ENCODE results near the gene ELOVL6.
"Not testable (repeated sequence)": the region's sequence is repeated elsewhere in the genome, so short reads cannot be mapped to it uniquely, and the experiment has no call there.

Gene ELOVL6, protein sequence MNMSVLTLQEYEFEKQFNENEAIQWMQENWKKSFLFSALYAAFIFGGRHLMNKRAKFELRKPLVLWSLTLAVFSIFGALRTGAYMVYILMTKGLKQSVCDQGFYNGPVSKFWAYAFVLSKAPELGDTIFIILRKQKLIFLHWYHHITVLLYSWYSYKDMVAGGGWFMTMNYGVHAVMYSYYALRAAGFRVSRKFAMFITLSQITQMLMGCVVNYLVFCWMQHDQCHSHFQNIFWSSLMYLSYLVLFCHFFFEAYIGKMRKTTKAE

DNA sequence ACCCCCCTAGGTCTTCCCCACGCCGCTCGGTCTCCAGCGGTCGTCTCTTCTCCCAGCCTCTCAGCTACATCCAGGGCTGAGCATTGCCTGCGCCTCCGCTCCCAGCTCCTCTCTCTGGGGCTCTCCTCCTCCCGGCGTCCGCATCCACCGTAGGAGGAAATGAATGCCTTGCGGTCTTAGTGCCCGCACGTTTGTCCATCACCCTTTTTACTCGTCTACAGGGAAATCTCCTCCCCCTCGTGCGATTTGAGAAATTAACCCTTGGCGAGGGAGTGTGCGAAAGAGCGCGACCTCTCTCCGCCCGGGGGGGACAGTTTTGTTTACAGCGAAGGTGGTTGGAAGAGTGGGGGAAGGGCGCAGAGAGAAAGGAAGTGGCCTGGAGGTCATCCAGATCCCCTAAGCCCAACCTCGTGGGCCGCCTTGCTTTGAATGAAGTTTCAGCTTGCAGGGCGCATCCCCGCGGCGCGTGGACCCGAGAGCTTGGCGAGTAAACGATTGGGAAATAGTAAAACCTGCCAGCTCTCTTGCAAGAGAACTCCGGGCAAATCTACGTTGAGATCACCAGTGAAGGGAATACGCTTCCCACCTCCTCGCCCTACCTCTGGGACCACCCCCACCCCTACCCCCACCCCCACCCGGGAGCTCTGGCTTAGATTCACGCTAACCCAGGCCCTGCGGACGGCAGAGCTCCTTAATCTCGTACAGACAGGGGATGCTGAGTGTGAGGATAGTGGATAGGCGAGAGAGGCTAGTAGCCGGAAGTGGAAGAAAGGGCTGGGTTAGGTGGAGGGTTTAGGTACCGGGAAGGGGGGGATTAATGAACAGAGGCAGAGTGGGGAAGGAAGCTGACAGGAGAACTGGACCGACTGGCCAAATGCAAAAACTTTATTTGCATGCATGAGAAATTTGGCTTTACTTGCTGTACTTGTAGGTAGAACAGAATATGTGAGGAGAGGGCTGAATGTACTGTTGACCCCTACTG is at the start of gene ELOVL6:
Gene ELOVL6, minus strand, starts transcription at position 181 of the 982 bp plus-strand sequence. CDS start 280 bp downstream, outside the sequence.
- peak; percentile 10 to 19 for DNase-seq (ENCODE audit: low read depth in 2 of 2)

DNA sequence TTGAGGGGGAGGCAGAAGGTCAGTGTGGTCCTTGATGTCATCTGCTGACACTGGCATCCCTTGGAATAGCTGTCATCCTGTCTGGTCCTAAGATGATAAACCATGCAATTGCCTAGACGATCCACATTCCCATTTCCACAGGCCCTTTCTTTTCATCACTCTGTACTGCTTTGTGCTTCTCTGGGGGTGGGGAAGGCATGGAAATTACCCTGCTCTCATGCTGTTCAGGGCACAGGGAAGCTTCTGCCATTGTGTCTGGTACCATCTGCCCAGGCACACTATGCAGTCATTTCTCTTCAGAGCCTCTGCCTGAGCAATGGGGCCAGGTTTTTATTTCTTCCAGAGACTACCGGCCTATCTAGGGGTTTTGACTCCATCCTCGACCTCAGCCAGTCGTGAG is 49.7 kb upstream of the ELOVL6 start:
- DNase-seq (ENCODE audit: low read depth in 2 of 2), result no peak

DNA sequence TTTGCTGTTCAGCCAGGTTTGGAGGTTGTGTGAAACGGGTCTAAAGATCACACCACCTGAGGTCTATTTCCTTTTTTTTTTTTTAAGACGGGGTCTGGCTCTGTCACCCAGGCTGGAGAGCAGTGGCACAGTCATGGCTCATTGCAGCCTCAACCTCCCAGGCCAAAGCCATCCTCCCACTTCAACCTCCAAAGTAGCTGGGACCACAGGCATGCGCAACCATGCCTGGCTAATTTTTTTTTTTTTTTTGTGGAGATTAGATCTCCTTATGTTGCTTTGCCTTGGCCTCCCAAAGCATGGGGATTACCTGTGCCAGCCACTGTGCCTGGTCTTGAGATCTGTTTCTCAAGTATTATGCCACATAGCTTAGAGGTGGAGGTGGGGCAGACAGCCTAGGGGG is 49.2 kb upstream of the ELOVL6 start:
- no peak for DNase-seq (ENCODE audit: low read depth in 2 of 2)

DNA sequence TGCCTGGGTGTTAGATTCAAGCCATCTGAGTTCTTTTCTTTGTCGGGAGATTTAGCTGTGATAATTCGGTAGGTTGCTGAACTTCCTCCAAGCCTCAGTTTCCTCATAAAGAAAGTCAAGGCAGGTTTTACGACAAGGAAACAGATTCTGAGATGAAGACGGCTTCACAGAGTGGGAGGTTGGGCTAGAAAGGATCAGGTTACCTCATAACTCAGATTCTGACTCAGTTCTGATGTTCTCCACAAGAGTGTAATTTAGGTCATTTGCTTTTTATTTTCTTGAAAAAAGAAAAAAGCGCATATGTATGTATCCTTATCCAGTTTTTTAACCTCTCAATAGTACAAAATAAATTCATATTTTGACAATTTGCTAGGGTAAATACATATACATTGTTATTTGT is 47.2 kb upstream of the ELOVL6 start:
- no peak for DNase-seq (ENCODE audit: low read depth in 2 of 2)

DNA sequence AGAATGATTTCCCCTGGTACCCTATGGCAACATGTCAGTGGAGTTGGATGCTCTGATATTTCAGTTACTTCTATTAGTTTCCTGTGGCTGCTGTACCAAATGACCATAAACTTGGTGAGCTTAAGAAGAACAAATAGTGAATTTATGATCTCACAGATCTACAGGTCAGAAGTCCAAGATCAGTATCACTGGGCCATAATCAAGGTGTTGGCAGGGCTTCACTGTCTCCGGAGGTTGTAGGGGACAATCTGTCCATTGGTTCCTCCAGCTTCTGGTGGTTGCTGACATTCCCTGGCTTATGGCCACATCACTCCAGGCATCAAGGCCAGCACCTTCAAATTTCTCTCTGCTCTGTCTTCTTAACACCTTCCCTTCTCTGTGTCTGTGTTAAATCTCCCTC is 37.9 kb upstream of the ELOVL6 start:
- no peak for DNase-seq (ENCODE audit: low read depth in 2 of 2)

DNA sequence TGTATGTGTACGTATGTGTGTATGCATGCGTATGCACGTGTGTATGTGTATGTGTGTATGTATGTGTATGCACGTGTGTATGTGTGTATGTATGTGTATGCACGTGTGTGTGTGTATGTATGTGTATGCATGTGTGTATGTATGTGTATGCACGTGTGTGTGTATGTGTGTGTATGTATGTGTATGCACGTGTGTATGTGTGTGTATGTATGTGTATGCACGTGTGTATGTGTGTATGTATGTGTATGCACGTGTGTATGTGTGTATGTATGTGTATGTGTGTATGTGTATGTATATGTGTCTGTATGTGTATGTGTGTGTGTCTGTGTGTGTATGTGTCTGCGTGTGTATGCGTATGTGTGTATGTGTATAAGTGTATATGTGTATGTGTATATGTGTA is 35.2 kb upstream of the ELOVL6 start:
- not testable (repeated sequence) for DNase-seq (ENCODE audit: low read depth in 2 of 2)

DNA sequence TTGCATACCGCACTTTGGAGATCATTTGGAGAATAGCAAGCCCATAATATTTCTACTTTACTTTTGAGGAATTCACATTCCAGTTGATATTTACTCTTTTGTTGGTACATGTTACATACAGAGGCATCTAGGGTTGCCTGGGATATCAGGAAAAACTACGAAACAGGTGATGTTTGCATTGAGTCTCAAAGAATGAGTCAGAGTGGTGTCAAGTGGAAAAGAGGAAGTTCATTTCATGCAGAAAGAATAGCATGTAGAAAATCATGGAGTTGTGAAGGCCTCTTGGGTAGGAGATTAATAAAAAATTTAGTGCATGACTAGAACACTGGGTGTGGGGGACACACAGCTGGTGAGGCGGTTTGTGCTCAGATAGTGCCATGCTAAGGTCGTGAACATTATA is 33.5 kb upstream of the ELOVL6 start:
- DNase-seq (ENCODE audit: low read depth in 2 of 2), result no peak

DNA sequence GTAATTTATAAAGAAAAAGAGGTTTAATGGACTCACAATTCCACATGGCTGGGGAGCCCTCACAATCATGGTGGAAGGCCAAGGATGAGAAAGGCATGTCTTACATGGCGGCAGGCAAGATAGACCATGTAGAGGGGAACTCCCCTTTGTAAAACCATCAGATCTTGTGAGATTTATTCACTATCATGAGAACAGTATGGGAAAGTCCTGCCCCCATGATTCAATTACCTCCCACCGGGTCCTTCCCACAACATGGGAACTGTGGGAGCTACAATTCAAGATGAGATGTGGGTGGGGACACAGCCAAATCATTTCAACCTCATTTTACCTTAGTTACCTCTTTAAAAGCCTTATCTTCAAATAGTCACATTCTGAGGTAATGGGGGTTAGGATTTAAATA is 30.9 kb upstream of the ELOVL6 start:
- DNase-seq (ENCODE audit: low read depth in 2 of 2), result no peak

DNA sequence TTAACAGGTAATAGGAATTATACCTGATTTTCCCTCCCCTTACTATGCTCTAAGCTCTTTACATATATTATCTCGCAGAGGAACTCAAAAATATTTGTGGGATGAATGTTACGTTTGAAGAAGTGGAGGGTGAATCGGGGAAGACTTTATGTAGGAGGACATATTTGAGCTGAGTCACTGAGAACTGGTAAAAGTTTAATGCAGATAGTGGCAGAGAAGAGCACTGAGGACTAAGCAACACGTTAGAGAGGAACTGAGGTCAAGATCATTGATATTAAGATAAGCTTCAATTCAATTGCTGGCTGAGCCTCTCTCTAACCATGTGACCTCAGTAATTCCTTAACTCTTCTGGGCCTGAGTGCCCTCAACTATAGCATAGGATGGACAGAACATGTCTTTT is 26.4 kb upstream of the ELOVL6 start:
- no peak for DNase-seq (ENCODE audit: low read depth in 2 of 2)

DNA sequence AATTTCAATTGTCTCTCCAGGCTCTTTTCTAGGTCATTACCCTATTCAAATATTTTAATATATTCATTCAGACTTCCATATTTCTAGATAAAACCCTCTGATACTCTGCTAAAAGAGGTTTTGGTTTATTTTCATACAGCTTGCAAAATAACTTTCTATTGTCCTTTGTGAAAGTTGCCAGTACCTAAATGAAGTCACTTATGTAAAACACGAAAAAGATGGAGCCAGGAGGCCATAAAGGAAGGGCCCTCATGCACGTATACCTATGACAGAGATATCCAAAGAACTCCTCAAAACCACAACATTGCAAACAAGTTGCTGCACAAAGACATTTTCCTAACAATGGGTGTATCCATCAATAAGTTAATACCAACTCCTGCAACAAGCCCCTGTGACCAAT is 25.7 kb upstream of the ELOVL6 start:
- DNase-seq (ENCODE audit: low read depth in 2 of 2), result no peak

DNA sequence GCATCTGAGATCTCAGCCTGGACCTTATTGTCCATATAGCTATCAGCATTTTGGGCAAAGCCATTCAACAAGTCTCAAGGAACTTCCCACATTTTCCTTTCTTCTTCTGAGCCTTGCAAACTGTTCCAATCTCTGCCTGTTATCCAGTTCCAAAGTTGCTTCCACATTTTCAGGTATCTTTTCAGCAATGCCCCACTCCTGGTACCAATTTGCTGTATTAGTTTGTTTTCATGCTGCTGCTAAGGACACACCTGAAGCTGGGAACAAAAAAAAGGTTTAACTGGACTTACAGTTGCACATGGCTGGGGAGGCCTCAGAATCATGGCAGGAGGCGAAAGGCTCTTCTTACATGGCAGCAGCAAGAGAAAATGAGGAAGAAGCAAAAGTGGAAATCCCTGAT is 20.5 kb upstream of the ELOVL6 start:
- not testable (repeated sequence) for DNase-seq (ENCODE audit: low read depth in 2 of 2)

DNA sequence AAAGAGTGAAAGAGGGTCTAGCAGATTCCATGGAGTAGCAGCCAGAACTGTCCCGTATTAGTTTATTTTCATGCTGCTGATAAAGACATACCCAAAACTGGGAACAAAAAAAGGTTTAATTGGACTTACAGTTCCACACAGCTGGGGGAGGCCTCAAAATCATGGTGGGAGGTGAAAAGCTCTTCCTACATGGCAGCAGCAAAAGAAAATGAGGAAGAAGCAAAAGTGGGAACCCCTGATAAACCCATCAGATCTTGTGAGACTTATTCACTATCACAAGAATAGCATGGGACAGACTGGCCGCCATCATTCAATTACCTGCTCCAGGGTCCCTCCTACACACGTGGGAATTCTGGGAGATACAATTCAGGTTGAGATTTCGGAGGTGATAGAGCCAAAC is 18.8 kb upstream of the ELOVL6 start:
- DNase-seq (ENCODE audit: low read depth in 2 of 2), result not testable (repeated sequence)

DNA sequence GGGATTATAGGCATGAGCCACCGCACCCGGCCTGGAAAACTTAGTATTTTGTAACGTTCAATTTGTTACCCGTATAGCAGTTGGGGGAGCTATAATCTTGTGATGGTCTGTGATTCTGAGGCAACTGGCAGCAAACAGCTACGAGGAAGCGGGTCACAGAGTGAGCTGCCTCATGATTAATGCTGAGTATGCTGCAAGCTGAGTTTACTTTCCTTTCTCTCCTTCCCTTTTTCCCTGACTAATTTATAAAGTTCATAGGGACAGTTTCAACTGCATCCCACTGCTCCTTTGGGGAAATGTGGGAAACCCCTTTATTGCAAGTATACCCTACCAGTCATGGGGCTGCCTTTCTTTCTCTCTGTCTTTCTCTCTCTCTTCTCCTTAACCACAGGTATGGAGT is 17.7 kb upstream of the ELOVL6 start:
- DNase-seq (ENCODE audit: low read depth in 2 of 2), result no peak

DNA sequence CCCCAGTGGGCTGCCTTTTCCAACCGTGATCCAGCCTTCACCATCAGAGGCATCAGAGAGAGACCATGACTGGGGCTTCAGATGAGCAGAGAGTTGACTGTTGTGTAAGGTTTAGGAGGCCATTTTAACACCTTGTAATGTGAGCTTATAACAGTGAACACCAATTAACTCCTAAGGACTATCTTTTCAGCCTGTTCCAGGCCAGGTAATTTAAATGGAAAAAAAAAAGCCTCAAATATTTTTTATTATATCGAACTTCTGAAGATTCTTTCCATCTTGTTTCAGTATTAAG is 13.3 kb upstream of the ELOVL6 start:
- no peak for DNase-seq (ENCODE audit: low read depth in 2 of 2)

DNA sequence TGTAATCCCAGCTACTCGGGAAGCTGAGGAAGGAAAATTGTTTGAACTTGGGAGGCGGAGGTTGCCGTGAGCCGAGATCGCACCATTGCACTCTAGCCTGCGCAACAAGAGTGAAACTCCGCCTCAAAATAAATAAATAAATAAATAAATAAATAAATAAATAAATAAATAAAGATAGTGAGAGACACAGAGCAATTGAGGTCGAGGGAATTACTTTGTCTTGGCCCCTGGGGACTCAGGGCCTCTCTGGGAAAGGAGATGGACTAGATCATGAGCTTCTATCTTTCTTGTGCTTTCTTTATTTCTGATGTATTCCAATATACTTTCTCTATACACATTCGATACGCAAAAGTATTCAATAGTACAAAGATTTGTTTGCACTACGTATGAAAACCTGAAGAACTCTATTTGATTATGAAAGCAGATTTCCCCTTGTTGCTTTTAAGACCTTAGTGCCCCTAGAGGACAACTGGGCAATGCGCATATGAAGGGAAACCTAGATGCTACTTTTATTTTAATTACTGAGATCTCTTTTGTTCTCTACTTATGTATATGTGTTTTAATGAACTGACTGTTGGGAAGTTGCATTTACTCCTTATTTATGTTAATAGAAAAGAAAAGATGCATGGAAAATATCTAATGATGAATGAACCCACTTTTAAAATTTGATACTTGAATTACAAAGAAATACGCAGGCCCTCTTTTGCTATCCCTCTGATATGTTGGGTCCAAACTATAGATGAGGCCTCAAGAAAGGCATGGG is 12.8 kb upstream of the ELOVL6 start:
- no peak for DNase-seq (ENCODE audit: low read depth in 2 of 2)

DNA sequence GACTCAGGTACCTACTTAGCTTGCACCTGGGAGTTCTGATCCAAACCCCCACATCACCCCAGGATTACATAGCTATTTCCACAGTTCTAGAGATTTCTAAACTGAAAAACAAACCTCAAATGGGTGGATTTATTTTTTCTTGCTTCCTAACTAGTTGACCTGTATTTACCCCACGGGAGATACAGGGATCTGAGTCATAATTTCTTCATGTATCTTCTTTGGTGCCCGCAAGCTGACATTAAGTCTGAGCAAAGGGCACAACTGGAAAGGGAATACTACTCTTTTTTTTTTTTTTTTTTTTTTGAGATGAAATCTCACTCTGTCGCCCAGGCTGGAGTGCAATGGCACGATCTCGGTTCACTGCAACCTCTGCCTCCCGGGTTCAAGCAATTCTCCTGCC is 10.0 kb upstream of the ELOVL6 start:
- DNase-seq (ENCODE audit: low read depth in 2 of 2), result no peak

DNA sequence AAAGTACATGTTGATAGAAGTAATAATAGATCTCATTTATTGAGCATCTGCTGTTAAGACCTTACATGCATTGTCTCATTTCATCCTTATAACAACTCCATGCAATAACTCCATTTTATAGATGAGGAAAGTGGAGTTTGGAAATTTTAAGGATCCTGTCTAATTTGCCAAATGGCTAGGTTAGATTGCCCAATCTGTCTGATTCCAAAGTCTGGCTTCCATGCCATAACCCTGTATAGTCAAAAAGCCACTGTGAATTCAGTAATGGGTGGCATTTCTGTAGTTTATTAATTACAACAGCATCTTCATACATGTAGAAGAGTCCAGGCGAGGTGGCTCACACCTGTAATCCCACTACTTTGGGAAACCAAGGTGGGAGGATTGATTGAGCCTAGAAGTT is 8.8 kb upstream of the ELOVL6 start:
- DNase-seq (ENCODE audit: low read depth in 2 of 2), result no peak

DNA sequence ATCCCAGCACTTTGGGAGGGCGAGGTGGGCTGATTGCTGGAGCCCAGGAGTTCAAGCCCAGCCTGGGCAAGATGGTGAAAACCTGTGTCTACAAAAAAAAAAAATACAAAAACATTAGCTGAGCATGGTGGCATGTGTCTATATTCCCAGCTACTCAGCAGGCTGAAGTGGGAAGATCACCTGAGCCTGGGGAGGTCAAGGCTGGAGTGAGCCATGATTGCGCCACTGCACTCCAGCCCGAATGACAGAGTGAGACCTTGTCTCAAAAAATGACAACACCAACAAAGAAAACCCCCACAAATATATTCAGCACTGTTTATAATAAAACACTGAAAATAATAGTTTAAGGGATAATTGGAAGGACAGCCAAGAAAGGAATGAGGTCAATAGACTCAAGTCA is 3.6 kb upstream of the ELOVL6 start:
- DNase-seq (ENCODE audit: low read depth in 2 of 2), result no peak

DNA sequence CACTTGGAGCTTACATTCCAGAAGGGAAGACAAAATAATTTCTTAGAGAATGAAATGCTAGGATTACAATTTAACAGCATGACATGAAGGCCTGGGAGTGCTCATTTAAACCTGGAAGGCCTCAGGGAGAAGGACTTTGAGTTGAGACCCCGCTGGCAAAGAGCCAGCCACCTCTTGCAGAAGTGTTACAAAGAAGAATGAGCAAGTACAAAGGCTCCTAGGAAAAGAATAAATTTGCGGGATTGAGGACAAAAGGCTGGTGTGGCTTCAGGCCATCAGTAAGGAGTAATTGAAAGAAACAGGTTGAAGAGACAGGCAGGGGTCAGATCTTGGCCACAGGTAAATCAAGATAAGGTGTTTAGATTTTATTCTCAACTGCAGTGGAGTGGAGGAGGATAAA is 3.1 kb upstream of the ELOVL6 start:
- no peak for DNase-seq (ENCODE audit: low read depth in 2 of 2)

DNA sequence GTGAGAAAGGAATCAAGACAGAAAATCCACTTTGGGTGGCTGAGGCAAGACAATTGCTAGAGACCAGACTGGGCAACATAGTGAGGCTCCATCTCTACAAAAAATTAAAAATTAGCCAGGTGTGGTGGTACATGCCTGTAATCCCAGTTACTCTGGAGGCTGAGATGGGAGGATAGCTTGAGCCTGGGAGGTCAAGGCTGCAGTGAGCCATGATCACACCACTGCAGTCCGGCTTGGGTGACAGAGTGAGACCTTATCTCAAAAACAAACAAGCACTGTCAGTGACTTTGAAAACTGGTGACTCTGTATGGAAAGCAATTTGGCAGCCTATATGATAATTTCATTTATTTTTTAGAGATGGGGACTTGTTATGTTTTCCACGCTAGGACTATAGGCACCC is 2.3 kb upstream of the ELOVL6 start:
- no peak for DNase-seq (ENCODE audit: low read depth in 2 of 2)

DNA sequence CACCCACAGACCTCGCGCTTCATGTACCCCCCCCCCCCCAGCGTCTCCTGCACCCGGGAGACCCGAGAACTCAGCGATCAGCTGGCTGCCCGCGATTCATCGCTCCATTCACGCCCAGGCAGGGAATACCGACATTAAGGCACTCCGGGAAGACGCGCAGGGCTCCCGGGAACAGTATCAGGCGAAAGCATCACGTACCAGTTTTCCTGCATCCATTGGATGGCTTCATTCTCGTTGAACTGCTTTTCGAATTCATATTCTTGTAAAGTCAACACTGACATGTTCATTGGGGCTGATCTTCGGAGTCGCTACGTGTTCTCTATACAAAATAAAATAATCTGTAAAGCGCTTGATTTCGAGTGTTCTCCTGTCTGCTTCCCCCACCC is 373 bp downstream of the ELOVL6 start:
- DNase-seq (ENCODE audit: low read depth in 2 of 2), result no peak

DNA sequence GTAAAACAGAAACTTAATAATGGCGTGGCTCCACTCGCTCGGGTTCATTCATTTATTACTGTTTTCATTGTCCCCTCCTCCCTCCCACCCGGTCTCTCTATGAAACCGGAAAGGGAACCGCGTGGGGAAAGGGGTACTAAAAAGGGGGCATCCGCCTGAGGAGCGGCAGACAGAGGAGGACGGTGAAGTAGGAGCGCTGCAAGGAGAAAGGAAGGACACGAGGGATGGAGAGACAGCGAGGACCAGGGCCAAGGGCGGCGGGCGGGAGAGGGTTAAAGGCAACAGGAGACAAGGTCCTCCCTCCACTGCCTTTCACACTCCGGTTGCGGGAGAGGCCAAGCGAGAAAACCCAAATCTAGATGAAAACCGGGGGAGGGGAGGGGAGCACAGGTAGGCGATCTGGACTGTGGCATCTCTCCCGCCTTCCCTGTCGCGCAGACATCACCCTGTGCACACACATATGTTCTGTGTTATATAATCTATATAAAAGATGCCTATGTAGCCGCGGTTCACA is 829 bp downstream of the ELOVL6 start:
- DNase-seq (ENCODE audit: low read depth in 2 of 2), result peak; percentile 40 to 43

Data from stimulated activated CD4-positive, alpha-beta T cell treated with anti-CD3 and anti-CD28 coated beads, Interleukin-15, amount 100 ng/mL, for 48 hours (primary cell).